Stimulated activated CD8-positive, alpha-beta memory T cell treated with anti-CD3 and anti-CD28 coated beads, Interleukin-15, amount 100 ng/mL, for 48 hours (primary cell): ENCODE data around the gene ST3GAL3.

Experiments used
- DNase-seq, 2 donors: peaks; one replicate each; pipeline ENCODE4 v3.0.0-alpha.2; 2020; ENCODE audit warnings: low read depth in 2 of 2

Gene ST3GAL3

GRCh38 chr1:43938892-43939587, 231.7 kb downstream of the ST3GAL3 start:
- DNase-seq = no peak

DNA sequence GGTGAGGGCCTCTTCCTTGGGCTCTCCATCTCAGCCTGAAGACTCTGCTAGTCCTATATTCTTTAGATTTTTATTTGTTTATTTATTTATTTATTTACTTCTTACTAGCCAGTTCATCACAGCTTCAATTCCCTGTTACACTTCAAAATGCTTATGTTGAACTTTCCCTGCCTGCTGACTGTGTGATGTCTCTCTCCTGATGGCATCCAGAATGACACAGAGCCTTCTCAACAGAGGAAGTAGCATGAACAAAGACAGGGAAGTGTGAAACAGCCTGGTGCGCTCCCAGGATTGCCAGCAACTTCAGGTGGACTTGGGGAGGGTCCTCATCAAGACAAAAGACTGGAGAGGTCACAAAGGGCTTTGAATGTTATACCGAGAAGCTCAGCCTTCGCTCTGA, 235.1 kb downstream of the ST3GAL3 start:
- DNase-seq = no peak

DNA sequence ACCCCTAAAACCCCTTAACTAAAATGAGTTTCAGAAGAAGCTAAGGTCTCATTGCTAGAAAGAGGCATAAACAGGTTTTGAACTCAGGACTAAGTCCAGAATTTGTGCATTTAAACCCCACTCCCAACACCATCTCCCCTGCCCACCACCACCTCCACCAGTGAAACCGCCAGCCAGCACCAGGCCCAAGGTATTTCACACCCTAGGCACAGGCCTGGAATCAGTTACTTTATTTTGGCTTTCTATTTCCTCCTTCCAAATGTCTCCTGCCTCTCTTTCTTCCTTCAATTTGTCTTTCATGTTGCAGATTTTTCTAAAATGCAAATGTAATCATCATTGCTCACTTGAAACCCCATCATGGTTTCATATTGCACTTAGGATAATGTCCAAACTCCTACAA, 237.5 kb downstream of the ST3GAL3 start:
- no peak for DNase-seq

DNA sequence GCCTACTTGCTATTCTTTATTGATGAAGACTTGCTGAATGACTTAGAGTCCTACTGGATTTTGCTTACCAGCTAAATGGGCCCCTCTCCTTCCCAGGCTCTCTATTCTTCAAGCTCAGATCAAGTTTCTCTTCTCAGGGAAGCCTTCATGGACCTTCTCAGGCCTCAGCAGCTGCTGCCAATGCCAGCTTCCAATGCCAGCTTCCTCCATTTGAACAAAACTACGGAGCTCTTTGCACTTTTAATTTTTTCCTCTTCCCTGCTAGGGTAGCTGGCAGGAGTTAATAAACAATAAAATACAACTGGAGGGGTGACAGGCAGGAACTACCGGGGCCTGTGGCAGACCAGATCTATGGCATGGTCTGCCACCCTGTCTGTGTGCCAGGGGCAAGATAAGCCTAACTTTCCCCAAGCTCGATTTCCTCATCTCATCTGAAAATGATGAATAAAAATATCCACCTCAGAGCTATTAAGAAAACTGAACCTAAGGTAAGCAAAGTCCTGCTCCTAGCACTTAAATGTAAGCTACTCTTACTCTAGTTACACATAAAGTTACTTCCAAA, 238.4 kb downstream of the ST3GAL3 start:
- no peak for DNase-seq

- peak; percentile 94 to 95 for DNase-seq
Observed at GRCh38 chr1:43946236-43947060, 239.1 kb downstream of the ST3GAL3 start, which contains the start of gene IPO13. Gene IPO13, plus strand, starts transcription at chr1:43946950. Its CDS starts 651 bp downstream, at chr1:43947601.

- DNase-seq = no peak
Observed at GRCh38 chr1:43947061-43947873, 239.9 kb downstream of the ST3GAL3 start.

DNA sequence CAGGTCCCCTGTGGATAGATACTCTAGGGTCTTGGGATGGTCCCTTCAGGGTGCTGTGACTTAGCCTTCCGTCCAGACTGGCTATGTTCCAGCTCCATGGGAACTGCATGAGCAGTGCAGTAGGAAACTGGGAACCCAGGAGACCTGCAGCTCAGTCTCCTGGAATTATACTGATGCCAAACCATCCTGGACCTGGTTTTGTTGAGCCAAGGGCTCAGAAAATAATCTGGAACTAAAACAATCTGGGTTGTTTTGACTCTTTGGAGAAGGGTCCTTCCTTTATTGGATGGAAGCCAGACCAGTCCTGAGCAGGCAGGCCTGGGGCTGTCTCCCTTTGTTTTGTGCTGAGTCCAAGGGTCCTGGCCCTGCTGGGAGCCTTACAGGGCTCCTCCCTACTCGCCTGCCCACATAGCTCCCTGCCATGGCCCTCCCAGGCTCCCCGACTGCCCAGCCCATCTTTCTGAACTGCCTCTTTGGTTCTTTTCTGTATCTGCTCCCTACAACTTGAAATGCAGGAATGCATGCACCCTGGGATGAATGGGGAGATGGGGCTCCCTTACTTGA, 240.6 kb downstream of the ST3GAL3 start:
- DNase-seq = no peak

- no peak for DNase-seq
Observed at GRCh38 chr1:43949678-43950077, 242.3 kb downstream of the ST3GAL3 start.

GRCh38 chr1:43951021-43951985, 244.0 kb downstream of the ST3GAL3 start:
- no peak for DNase-seq

GRCh38 chr1:43952731-43953346, 245.5 kb downstream of the ST3GAL3 start:
- no peak for DNase-seq

DNA sequence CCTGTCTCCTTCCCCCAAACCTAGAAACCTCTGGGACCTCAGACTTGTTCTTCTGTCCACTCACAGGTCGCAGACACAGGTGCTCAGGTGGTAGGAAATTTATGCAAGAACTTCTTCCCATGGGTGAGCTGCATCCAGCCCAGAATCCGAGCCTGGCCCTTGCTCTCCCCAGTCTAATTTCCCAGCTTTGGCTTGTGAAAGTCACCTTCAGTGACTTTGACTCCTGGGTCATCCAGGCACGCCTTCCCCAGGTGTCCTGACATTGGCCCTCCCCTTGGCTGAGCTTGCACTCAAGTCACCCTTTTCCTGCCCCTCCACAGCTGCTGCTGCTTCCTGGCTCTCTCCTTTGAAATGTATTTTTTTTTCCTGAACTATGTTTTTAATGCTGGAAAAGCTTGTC, 246.0 kb downstream of the ST3GAL3 start:
- no peak for DNase-seq

GRCh38 chr1:43954036-43954435, 246.7 kb downstream of the ST3GAL3 start:
- DNase-seq = no peak

DNA sequence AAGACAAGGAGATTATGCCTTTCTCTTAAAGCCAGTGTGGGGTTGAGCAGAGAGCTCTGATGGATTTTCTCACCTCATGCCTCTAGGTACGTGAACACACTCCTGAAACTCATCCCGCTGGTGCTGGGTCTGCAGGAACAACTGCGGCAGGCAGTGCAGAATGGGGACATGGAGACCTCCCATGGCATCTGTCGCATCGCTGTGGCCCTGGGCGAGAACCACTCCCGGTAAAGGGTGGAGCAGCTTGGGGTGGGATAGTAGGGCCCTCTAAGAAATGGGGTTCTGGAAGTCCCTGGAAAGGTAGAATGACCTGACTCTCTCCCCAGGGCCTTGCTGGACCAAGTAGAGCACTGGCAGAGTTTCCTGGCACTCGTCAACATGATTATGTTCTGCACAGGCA, 248.9 kb downstream of the ST3GAL3 start:
- no peak for DNase-seq

DNA sequence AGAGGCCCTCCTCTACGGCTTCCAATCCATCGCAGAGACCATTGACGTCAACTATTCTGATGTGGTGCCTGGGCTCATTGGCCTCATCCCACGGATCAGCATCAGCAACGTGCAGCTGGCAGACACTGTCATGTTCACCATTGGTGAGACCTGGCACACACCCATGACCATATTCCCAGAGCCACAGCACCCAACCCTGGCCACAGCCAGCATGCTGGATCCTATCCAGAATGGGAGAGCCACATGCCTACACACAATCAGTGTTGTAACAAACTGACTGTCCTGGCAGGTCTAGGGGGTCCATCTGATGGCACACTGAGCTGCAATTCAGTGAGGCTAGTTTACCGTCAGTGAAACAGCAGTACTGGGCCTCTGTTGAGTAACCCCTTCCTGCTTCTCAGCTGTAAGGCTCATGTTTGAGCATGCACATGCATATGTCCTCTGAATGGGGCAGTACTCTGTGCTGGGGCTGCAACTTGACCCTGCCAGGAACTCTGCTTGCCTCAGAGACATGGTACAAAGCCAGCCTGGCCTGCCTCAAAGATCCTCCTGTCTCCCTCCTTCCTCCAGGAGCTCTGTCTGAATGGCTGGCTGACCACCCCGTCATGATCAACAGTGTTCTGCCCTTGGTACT, 250.2 kb downstream of the ST3GAL3 start:
- DNase-seq = no peak

DNA sequence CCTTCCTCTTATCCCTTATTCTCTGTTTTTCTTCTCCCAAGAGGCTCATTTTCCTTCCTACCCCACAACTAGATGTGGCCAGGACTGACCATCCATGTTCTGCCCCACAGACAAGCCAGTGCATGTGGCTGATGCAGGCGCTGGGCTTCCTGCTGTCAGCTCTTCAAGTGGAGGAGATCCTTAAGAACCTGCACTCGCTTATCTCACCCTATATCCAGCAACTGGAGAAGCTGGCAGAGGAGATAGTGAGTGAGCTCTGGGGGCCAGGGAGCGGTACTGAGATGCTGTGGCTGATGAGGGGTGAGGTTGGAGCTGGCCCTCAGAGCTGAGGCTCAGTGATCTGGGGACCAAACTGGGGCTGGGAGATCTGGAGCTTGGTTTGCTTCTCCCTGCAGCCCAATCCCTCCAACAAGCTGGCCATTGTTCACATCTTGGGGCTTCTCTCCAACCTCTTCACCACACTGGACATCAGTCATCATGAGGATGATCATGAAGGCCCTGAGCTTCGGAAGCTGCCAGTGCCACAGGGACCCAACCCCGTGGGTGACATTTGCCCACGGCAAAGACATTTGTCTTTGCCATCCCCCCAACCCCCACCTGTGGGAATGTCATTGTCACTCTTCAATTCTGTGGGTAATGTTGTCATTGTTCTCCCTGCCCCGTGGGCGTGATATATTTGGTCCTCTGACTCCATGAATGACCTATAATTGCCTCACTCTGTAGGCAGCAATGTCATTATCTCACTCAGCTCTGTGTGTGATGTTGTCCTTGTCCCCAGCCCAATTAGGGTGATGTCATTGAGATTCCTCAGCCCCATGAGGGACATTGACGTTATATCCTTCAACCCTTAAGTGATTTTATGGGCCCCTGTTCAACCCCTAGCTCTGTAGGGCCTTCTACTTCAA, 251.3 kb downstream of the ST3GAL3 start:
- DNase-seq = no peak

DNA sequence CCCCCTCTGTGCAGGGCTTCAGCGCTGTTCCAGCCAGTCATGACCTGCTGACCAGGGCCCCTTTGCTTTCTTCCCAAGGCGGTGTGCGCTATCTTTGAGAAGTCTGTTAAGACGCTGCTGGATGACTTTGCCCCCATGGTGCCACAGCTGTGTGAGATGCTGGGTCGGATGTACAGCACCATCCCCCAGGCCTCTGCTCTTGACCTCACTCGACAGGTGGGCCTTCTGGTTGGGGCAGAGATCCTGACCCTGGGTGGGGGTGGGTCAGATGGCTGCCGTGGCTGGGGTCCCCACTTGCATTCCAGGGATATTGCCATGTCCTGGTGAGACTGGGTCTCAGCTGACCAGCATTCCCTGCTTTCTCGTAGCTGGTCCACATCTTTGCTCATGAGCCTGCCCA, 253.5 kb downstream of the ST3GAL3 start:
- DNase-seq = no peak

DNA sequence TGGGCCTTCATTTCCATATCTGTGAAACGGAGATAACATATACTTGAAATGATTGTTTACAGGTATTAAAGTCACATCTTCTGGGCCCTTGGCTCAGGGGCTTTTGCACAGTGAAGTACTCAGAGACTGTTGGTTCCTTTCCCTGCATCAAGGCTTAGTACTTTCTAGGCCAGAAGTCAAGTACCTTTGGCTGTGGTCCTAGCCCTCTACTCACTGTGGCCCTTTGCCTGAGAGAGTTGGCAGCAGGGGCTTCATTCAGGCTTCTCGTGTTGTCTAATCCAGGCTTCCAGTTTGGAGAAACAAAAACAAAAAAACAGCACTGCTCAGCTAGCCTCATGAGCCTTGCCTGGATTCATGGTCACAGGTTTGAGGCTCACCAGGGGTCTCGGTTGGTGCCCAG, 254.4 kb downstream of the ST3GAL3 start:
- DNase-seq = no peak

GRCh38 chr1:43962324-43962723, 255.0 kb downstream of the ST3GAL3 start:
- DNase-seq = no peak
